Measurements from ENCODE around the gene ANKRD44.

GRCh38 chr2:197157879-197158537, 152.6 kb downstream of the ANKRD44 start:
- TF ChIP-seq EZH2 (IDR thresholded peaks at IDR 0.05; ENCODE audit: insufficient read depth, poor library complexity, severe bottlenecking): no peak
- TF ChIP-seq EZH2phosphoT487 (IDR thresholded peaks at IDR 0.05; ENCODE audit: insufficient read depth, low read depth): no peak
